DOHH2 (cell line): ENCODE measurements around the gene CIDEB.

Experiments
- H3F3A ChIP-seq: fragments of 200-600 bp; sonication (generic), shearing (Covaris generic); 2 replicates; pipeline ENCODE4 v1.6.0; 2016; ENCODE audit warnings: antibody characterized with exemption, mild to moderate bottlenecking; ENCODE audit not compliant: control insufficient read depth, insufficient read depth
- H3K27ac ChIP-seq: fragments of 200-600 bp; sonication (generic); 2 replicates; pipeline ENCODE4 v1.5.1; 2014; ENCODE audit warnings: low read depth, mild to moderate bottlenecking, low read length, moderate library complexity
- H3K27me3 ChIP-seq: fragments of 200-600 bp; sonication (generic); 2 replicates; pipeline ENCODE4 v1.6.1; 2014; ENCODE audit warnings: mild to moderate bottlenecking, low read length, mixed read lengths; ENCODE audit not compliant: control insufficient read depth
- H3K36me3 ChIP-seq: fragments of 200-600 bp; sonication (generic); 2 replicates; pipeline ENCODE4 v1.6.1; 2014; ENCODE audit warnings: mild to moderate bottlenecking, low read length, moderate library complexity, mixed read lengths; ENCODE audit not compliant: control insufficient read depth
- H3K4me1 ChIP-seq: fragments of 200-600 bp; sonication (generic); 2 replicates; pipeline ENCODE4 v1.6.1; 2014; ENCODE audit warnings: mild to moderate bottlenecking, low read length, mixed read lengths; ENCODE audit not compliant: control insufficient read depth
- H3K4me2 ChIP-seq: fragments of 200-600 bp; sonication (generic); 2 replicates; pipeline ENCODE4 v1.6.0; 2014; ENCODE audit warnings: mild to moderate bottlenecking, low read length, moderate library complexity
- H3K4me3 ChIP-seq: fragments of 200-600 bp; sonication (generic); 2 replicates; pipeline ENCODE4 v1.5.1; 2014; ENCODE audit warnings: mild to moderate bottlenecking, low read length, mixed read lengths
- H3K79me2 ChIP-seq: fragments of 200-600 bp; sonication (generic); 2 replicates; pipeline ENCODE4 v1.6.1; 2014; ENCODE audit warnings: mild to moderate bottlenecking, low read length, mixed read lengths; ENCODE audit not compliant: control insufficient read depth
- H3K9me2 ChIP-seq: fragments of 200-600 bp; sonication (generic); replicated peaks from 2 replicates; pipeline ENCODE4 v1.6.1; 2014; ENCODE audit warnings: mild to moderate bottlenecking, low read length, mixed read lengths; ENCODE audit not compliant: control insufficient read depth
- H3K9me3 ChIP-seq: fragments of 200-600 bp; sonication (generic); 2 replicates; pipeline ENCODE4 v1.6.1; 2014; ENCODE audit warnings: antibody characterized with exemption, low read length, mixed read lengths; ENCODE audit not compliant: control insufficient read depth, insufficient read depth
- H4K20me1 ChIP-seq: fragments of 200-600 bp; sonication (generic); 2 replicates; pipeline ENCODE4 v1.6.0; 2014; ENCODE audit warnings: low read depth, mild to moderate bottlenecking, antibody characterized with exemption, low read length, moderate library complexity; ENCODE audit not compliant: control insufficient read depth, insufficient read depth
- CTCF ChIP-seq: fragments of 200-600 bp; sonication (generic); IDR thresholded peaks from one replicate; pipeline ENCODE4 v1.5.1; 2014; ENCODE audit warnings: antibody characterized with exemption, mild to moderate bottlenecking, low read depth, low read length; ENCODE audit not compliant: poor library complexity, severe bottlenecking
- EZH2phosphoT487 ChIP-seq: fragments of 200-600 bp; sonication (generic); IDR thresholded peaks from 2 replicates; pipeline ENCODE4 v1.6.1; 2017; ENCODE audit warnings: borderline replicate concordance, mild to moderate bottlenecking, antibody characterized with exemption, low read length, moderate library complexity, mixed read lengths

CIDEB gene

GRCh38 chr14:24348186-24348585, 40.4 kb upstream of the CIDEB start:
- no peak overlapping the region for H3K4me3 ChIP-seq
- no peaks in the 10 kb centered on the region for H3K36me3 ChIP-seq
- no peaks in the 10 kb centered on the region for H3K9me3 ChIP-seq
- H3F3A ChIP-seq, result no peaks in the 10 kb centered on the region; the same call in 1 of the 2 replicates
- H3K9me2 ChIP-seq, result no peaks in the 10 kb centered on the region
- no peak for TF ChIP-seq CTCF
- TF ChIP-seq EZH2phosphoT487, result no peak
- no peaks in the 10 kb centered on the region for H4K20me1 ChIP-seq
- peaks cover 46% of the 10 kb centered on the region for H3K27me3 ChIP-seq
- no peak overlapping the region for H3K4me2 ChIP-seq
- H3K27ac ChIP-seq, result no peak overlapping the region
- H3K79me2 ChIP-seq, result no peaks in the 10 kb centered on the region
- H3K4me1 ChIP-seq, result no peaks in the 10 kb centered on the region

- Histone ChIP-seq H3K36me3 (no peaks in the 10 kb centered on the region), H3K9me2 (no peaks in the 10 kb centered on the region), H3K27me3 (peaks cover 45% of the 10 kb centered on the region), H3K9me3 (no peaks in the 10 kb centered on the region), H3K4me1 (no peaks in the 10 kb centered on the region), H3K79me2 (no peaks in the 10 kb centered on the region), H3K27ac (no peak overlapping the region), H3F3A (no peaks in the 10 kb centered on the region; the same call in 1 of the 2 replicates), H4K20me1 (no peaks in the 10 kb centered on the region), H3K4me2 (no peak overlapping the region), H3K4me3 (no peak overlapping the region)
- no peak for TF ChIP-seq CTCF
- TF ChIP-seq EZH2phosphoT487, result no peak
Observed at GRCh38 chr14:24347134-24347533, 39.4 kb upstream of the CIDEB start.

GRCh38 chr14:24343795-24344660, 36.3 kb upstream of the CIDEB start:
- Histone ChIP-seq H3K9me3 (no peaks in the 10 kb centered on the region), H3K36me3 (no peaks in the 10 kb centered on the region), H4K20me1 (no peaks in the 10 kb centered on the region), H3F3A (no peaks in the 10 kb centered on the region; the same call in 1 of the 2 replicates), H3K4me2 (no peak overlapping the region), H3K4me1 (peaks cover 12% of the 10 kb centered on the region), H3K9me2 (no peaks in the 10 kb centered on the region), H3K27me3 (peaks cover 27% of the 10 kb centered on the region), H3K4me3 (no peak overlapping the region), H3K27ac (no peak overlapping the region), H3K79me2 (no peaks in the 10 kb centered on the region)
- TF ChIP-seq EZH2phosphoT487, result no peak
- TF ChIP-seq CTCF, result no peak
